ENCODE results near the gene SGF29. TPM values are rescaled to one million over a fixed set of nuclear protein-coding genes. Genes with fewer than 3 reads are reported as not detected.
"Not testable (repeated sequence)": the region's sequence is repeated elsewhere in the genome, so short reads cannot be mapped to it uniquely, and the experiment has no call there.

The SGF29 gene
- polyA plus RNA-seq, 1 donor = 24.8 TPM

DNA sequence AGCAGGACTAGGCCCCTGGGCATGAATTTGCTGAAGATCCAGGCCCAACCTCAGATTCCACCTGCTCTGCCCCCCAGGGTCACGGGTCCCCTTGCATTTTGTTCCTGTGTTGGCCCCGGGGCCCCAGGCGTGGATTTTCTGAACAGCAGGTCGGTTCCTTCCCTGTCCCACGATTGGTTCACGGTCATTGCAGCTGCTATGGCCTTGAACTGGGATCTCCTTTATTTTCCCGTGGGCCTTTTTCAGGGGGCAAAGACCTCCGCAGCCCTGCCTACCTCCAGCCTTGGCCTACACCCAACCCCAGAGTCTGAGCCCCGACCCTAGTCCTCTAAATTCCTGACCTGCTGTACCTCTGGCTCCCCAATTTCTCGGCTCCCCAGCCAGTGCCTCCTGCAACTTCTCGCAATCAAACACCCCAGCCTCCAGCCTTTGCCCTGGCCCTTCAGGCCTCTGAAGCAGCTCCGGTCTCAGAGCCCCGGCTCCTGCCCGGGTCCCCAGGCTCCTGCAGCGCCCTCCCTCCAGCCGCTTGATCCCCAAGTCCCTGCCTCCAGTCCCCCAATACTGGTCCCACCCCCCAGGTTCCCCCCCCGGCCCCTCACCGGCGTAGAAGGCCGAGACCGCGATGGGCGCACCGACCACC lies 68.9 kb downstream of the SGF29 start:
- Histone ChIP-seq H3K36me3 (ENCODE audit: control insufficient read depth, insufficient read depth, low read length) (peaks cover 10% of the 10 kb centered on the region), H3K4me1 (ENCODE audit: control insufficient read depth, insufficient read depth, low read length) (peaks cover 13% of the 10 kb centered on the region), H3K27ac (ENCODE audit: low read length) (peak overlapping the region; percentile 38), H3K4me3 (ENCODE audit: low read length) (peak overlapping the region; percentile 48)
- H3K9me3 ChIP-seq (ENCODE audit: control insufficient read depth, low read depth, low read length); H3K27me3 ChIP-seq (ENCODE audit: control insufficient read depth, insufficient read depth, low read length): not testable (repeated sequence)
- WGBS (ENCODE audit: insufficient coverage, low lambda C conversion rate) = no CpG with 5 or more reads among the region's 24 CpGs
- DNase-seq = peak in 1 of 2 donors; percentile 29

DNA sequence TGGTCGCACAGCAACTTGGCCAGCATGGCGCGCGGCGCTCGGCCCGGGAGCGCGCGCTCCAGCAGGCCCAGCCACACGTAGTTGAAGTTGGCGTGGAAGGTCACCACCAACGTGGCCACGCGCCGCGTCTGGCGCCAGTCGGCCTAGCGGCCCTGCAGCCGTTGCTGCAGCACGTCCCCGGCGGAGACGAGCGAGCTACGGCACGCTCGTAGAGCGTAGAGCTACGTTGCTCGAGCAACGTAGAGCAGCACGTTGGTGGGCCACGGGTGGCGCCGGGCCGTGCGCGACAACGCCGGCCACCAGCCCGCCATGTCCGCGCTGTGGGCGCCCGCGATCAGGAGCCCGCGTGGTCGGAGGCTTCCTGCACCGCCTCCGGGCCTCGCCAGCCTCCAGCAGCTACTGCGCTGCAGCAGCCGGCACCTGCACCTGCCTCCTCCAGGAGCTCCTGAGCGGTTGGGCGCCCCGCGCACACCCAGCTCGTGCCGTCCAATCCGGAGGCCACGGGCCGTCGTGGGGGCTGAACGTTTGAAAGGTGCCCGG lies 69.5 kb downstream of the SGF29 start:
- H3K27ac ChIP-seq (ENCODE audit: low read length) = peak overlapping the region; percentile 26
- no peaks in the 10 kb centered on the region for H3K9me3 ChIP-seq (ENCODE audit: control insufficient read depth, low read depth, low read length)
- WGBS (ENCODE audit: insufficient coverage, low lambda C conversion rate) = no CpG with 5 or more reads among the region's 68 CpGs
- peak overlapping the region; percentile 48 for H3K4me3 ChIP-seq (ENCODE audit: low read length)
- no peaks in the 10 kb centered on the region for H3K27me3 ChIP-seq (ENCODE audit: control insufficient read depth, insufficient read depth, low read length)
- peaks cover 10% of the 10 kb centered on the region for H3K36me3 ChIP-seq (ENCODE audit: control insufficient read depth, insufficient read depth, low read length)
- peaks cover 13% of the 10 kb centered on the region for H3K4me1 ChIP-seq (ENCODE audit: control insufficient read depth, insufficient read depth, low read length)
- DNase-seq = peak; percentile 45 to 82

DNA sequence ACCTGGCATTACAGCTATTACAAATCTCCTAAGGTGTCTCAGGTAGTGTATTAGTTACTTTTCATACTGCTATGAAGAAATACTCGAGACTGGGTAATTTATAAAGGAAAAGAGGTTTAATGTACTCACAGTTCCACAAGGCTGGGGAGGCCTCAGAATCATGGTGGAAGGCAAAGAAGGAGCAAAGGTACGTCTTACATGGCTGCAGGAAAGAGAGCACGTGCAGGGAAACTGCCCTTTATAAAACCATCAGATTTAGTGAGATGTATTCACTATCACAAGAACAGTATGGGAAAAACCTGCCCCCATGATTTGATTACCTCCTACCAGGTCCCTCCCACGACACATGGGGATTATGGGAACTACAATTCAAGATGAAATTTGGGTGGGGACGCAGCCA lies 77.2 kb downstream of the SGF29 start:
- not testable (repeated sequence) for H3K9me3 ChIP-seq (ENCODE audit: control insufficient read depth, low read depth, low read length); H3K4me3 ChIP-seq (ENCODE audit: low read length); DNase-seq; H3K27me3 ChIP-seq (ENCODE audit: control insufficient read depth, insufficient read depth, low read length); H3K27ac ChIP-seq (ENCODE audit: low read length); H3K36me3 ChIP-seq (ENCODE audit: control insufficient read depth, insufficient read depth, low read length); H3K4me1 ChIP-seq (ENCODE audit: control insufficient read depth, insufficient read depth, low read length)
- WGBS (ENCODE audit: insufficient coverage, low lambda C conversion rate) = 100% methylated on average over 1 of the region's 5 CpGs

- not testable (repeated sequence) for H3K9me3 ChIP-seq (ENCODE audit: control insufficient read depth, low read depth, low read length); H3K36me3 ChIP-seq (ENCODE audit: control insufficient read depth, insufficient read depth, low read length); H3K27ac ChIP-seq (ENCODE audit: low read length); H3K4me3 ChIP-seq (ENCODE audit: low read length); H3K27me3 ChIP-seq (ENCODE audit: control insufficient read depth, insufficient read depth, low read length); H3K4me1 ChIP-seq (ENCODE audit: control insufficient read depth, insufficient read depth, low read length)
- WGBS (ENCODE audit: insufficient coverage, low lambda C conversion rate) = no CpG with 5 or more reads among the region's 5 CpGs
- peak in 1 of 2 donors; percentile 6 for DNase-seq
Observed at GRCh38 chr16:28636093-28636823, 82.5 kb downstream of the SGF29 start.

DNA sequence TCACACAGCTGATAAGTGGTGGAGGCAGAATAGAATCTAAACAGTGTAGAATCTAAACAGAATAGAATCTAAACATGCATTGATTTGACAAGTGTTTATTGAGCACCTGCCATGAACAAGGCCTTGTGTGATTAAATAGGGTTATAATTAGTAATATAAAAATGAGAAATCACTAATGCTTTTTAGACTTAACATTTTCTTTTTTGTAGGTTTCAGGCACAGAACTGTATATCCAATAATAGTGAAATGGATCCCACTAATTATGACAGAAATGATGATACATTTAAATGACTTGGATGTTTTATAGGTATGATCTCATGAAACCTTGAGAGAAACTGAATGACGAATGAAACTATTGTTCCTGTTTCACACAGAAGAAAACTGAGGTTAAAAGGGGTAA lies 84.0 kb downstream of the SGF29 start, which contains the start of gene NPIPB8:
TSS of gene NPIPB8 (plus strand) at position 301 of the 400 bp plus-strand sequence. CDS start 296 bp downstream, outside the sequence.
- not testable (repeated sequence) for H3K36me3 ChIP-seq (ENCODE audit: control insufficient read depth, insufficient read depth, low read length); H3K4me1 ChIP-seq (ENCODE audit: control insufficient read depth, insufficient read depth, low read length)
- no CpG with 5 or more reads among the region's 1 CpG for WGBS (ENCODE audit: insufficient coverage, low lambda C conversion rate)

GRCh38 chr16:28638359-28638758 lies 84.6 kb downstream of the SGF29 start:
- not testable (repeated sequence) for H3K27me3 ChIP-seq (ENCODE audit: control insufficient read depth, insufficient read depth, low read length); H3K9me3 ChIP-seq (ENCODE audit: control insufficient read depth, low read depth, low read length); H3K27ac ChIP-seq (ENCODE audit: low read length); H3K4me3 ChIP-seq (ENCODE audit: low read length); DNase-seq; H3K36me3 ChIP-seq (ENCODE audit: control insufficient read depth, insufficient read depth, low read length); H3K4me1 ChIP-seq (ENCODE audit: control insufficient read depth, insufficient read depth, low read length)
- WGBS (ENCODE audit: insufficient coverage, low lambda C conversion rate) = no CpG with 5 or more reads among the region's 5 CpGs

More for the DNA sequence above, 84.0 kb downstream of the SGF29 start, which contains the start of gene NPIPB8:
- DNase-seq; H3K9me3 ChIP-seq (ENCODE audit: control insufficient read depth, low read depth, low read length); H3K27me3 ChIP-seq (ENCODE audit: control insufficient read depth, insufficient read depth, low read length); H3K4me3 ChIP-seq (ENCODE audit: low read length); H3K27ac ChIP-seq (ENCODE audit: low read length): not testable (repeated sequence)

DNA sequence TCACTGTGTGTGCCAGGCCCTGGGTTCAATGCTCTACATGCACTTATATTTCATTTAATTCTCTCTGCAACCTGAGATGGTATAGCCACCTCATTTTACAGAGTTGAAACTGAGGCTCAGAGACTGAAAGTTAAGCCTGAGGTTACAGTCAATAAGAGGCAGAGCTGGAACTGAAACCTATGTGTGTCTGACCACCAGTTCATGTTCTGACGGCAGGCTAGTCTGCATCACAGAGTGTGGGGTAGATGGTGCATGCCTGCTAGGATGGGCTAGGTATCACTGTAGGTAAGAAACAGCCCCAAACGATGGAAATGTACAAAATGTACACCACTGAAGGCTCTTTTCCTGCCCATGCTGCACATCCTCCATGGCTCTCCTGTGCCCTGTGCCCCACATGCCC lies 86.2 kb downstream of the SGF29 start:
- H3K27me3 ChIP-seq (ENCODE audit: control insufficient read depth, insufficient read depth, low read length); H3K36me3 ChIP-seq (ENCODE audit: control insufficient read depth, insufficient read depth, low read length); H3K4me3 ChIP-seq (ENCODE audit: low read length); H3K9me3 ChIP-seq (ENCODE audit: control insufficient read depth, low read depth, low read length); DNase-seq; H3K27ac ChIP-seq (ENCODE audit: low read length); H3K4me1 ChIP-seq (ENCODE audit: control insufficient read depth, insufficient read depth, low read length): not testable (repeated sequence)
- WGBS (ENCODE audit: insufficient coverage, low lambda C conversion rate) = no CpG with 5 or more reads among the region's 2 CpGs

Other genes with a start within 250 kb of the SGF29 start
- 1.8 TPM for gene NPIPB6, start 190.4 kb upstream of the SGF29 start, polyA plus RNA-seq
- 73.4 TPM for gene EIF3CL, start 150.1 kb upstream of the SGF29 start, polyA plus RNA-seq
- gene NPIPB7, start 81.6 kb upstream of the SGF29 start, polyA plus RNA-seq = 0.48 TPM
- 51.9 TPM for gene CLN3, start 61.8 kb upstream of the SGF29 start, polyA plus RNA-seq
- gene APOBR, start 59.3 kb upstream of the SGF29 start, polyA plus RNA-seq = 8.2 TPM
- gene IL27, start 47.1 kb upstream of the SGF29 start, polyA plus RNA-seq = 0.21 TPM
- gene NUPR1, start 14.9 kb upstream of the SGF29 start, polyA plus RNA-seq = 16.0 TPM
- gene SULT1A2, start 43.1 kb downstream of the SGF29 start, polyA plus RNA-seq = 5.7 TPM
- 67.5 TPM for gene SULT1A1, start 56.1 kb downstream of the SGF29 start, polyA plus RNA-seq
- 2.5 TPM for gene NPIPB8, start 84.1 kb downstream of the SGF29 start, polyA plus RNA-seq
- 397 TPM for gene EIF3C, start 157.5 kb downstream of the SGF29 start, polyA plus RNA-seq
- 4.4 TPM for gene NPIPB9, start 197.9 kb downstream of the SGF29 start, polyA plus RNA-seq

Measured in large intestine (tissue), 3 donors.